LNCaP clone FGC (cell line): ENCODE measurements around the gene TENT4A.

Experiments
- DNase-seq: peaks from one replicate; pipeline ENCODE4 v3.0.0-alpha.2; 2011; ENCODE audit warnings: low read depth
- H3K4me3 ChIP-seq: 2 replicates; pipeline ENCODE4 v1.5.1; 2011; ENCODE audit warnings: mild to moderate bottlenecking, low read depth, low read length, control low read depth
- CTCF ChIP-seq: IDR thresholded peaks from 2 replicates; pipeline ENCODE4 v1.5.1; 2012; ENCODE audit warnings: mild to moderate bottlenecking; ENCODE audit not compliant: control insufficient read depth, insufficient read depth; ENCODE audit errors: extremely low read depth

Gene TENT4A

GRCh38 chr5:6749026-6749716 lies 35.9 kb downstream of the TENT4A start:
- no peak for TF ChIP-seq CTCF
- no peak for DNase-seq

GRCh38 chr5:6750142-6750840 lies 37.1 kb downstream of the TENT4A start:
- TF ChIP-seq CTCF, result no peak
- no peak overlapping the region for H3K4me3 ChIP-seq
- DNase-seq, result no peak

More at GRCh38 chr5:6749026-6749716, 35.9 kb downstream of the TENT4A start:
- no peak overlapping the region for H3K4me3 ChIP-seq

GRCh38 chr5:6750951-6751685 lies 37.9 kb downstream of the TENT4A start:
- DNase-seq, result no peak

GRCh38 chr5:6752236-6752635 lies 39.0 kb downstream of the TENT4A start:
- no peak for DNase-seq
- TF ChIP-seq CTCF, result no peak
- no peak overlapping the region for H3K4me3 ChIP-seq

More at GRCh38 chr5:6750951-6751685, 37.9 kb downstream of the TENT4A start:
- no peak for TF ChIP-seq CTCF
- no peak overlapping the region for H3K4me3 ChIP-seq

GRCh38 chr5:6752782-6753181 lies 39.5 kb downstream of the TENT4A start:
- TF ChIP-seq CTCF, result no peak
- DNase-seq, result no peak
- H3K4me3 ChIP-seq, result no peak overlapping the region

GRCh38 chr5:6753851-6754250 lies 40.6 kb downstream of the TENT4A start:
- no peak overlapping the region for H3K4me3 ChIP-seq
- TF ChIP-seq CTCF, result no peak
- no peak for DNase-seq
